GM18873 (cell line): ENCODE data around the gene FAS.
A peak's percentile ranks its signal among the peaks of the same experiment; 100 is the strongest.
"Not testable (repeated sequence)": the region's sequence is repeated elsewhere in the genome, so short reads cannot be mapped to it uniquely, and the experiment has no call there.

ENCODE experiments used
- ATAC-seq: cut with Tn5 transposase; IDR thresholded peaks from one replicate; pipeline ENCODE4 v1.9.1; 2021; ENCODE audit warnings: mild to moderate bottlenecking, moderate library complexity, moderate number of reproducible peaks; ENCODE audit not compliant: unreplicated experiment, low FRiP score

Gene FAS

DNA sequence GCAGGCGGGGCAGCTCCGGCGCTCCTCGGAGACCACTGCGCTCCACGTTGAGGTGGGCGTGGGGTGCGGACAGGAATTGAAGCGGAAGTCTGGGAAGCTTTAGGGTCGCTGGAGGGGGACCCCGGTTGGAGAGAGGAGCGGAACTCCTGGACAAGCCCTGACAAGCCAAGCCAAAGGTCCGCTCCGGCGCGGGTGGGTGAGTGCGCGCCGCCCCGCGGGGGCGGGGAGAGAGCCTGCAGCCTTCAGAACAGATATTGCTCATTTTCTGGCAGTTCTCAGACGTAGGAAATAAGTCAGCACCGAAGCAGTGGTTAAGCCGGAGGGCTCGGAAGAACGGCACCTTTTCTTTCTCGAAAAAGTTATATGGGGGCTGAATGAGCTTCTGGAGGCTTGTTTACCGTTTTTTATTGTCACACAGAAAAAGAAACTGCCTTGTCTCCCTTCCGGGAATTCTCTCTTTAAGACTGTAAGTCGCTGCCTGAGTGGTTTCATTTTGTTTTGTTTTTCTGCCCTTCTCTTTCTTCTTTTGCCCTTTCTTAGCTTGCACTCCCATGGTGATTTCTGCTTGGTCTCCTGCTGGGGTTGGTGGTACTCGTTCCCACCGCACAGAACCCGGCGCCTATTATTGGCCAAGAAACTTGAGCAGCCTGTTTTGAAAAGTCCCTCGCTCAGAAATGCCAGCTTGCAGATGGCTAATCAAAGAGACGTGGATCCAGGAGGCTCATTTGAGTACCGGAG is 732 bp downstream of the FAS start:
- peak; percentile 22 for ATAC-seq

DNA sequence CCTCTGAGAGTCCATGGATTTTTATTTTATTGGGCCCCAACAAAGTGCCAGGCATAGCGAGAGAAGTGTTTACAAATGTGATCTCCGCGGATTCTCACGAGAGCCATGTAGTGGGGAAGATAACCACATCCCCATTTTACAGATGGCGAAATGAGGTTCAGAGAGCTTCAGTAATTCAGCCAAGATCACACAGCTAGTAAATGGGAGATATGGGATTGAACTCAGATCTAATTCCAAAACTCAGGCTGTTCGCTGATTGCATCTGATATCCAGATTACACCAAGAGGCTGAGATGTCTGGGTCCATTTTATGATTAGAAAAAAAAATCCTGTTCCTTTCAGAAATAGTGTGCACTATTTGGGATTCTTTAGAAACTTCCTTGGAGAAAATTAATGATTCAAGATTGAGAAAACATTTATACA is 1.3 kb downstream of the FAS start:
- no peak for ATAC-seq

DNA sequence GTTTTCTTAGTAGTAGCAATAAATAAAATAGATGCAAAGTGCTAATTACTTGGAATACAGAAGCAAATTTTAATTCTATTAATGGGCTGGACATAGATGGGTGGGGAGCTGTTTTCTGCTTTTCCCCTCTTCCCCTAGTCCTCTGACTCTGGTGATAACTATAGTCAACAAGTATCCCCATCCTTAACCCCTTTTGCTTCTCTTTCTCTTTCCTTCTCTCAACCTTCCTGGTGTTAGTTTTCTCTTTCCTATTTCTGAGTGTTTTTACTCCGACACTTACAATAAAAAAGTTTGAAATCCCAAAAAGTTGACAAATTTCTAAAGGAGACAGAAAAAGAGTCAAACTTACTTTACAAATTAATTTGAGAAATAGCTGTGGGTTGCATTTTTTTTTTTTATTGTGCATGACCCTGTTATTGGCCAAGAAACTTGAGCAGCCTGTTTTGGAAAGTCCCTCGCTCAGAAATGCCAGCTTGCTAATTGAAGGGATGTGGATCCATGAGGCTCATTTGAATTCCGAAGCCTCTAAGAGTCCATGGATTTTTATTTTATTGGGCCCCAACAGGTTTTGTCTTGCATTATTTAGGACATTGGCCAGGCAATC is 2.4 kb downstream of the FAS start:
- ATAC-seq, result no peak

DNA sequence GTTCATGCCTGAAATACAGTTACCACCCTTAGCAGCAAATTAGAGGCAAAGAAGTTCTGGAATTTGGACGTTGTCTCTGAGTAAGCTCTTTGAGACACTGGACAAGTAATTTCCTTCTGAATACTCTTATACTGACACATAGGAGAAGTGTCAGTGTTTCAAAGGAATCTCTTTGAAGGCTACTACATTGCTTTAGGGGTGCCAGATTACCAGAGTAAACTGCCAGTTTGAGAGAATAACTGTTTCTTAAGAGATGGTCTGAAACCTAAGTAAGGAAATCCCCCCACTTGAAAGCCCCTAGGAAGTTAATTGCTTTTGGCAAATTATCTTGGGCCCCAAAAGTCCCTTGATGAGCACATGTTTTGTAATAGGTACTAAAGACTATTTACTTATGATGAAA is 3.4 kb downstream of the FAS start:
- ATAC-seq, result no peak

DNA sequence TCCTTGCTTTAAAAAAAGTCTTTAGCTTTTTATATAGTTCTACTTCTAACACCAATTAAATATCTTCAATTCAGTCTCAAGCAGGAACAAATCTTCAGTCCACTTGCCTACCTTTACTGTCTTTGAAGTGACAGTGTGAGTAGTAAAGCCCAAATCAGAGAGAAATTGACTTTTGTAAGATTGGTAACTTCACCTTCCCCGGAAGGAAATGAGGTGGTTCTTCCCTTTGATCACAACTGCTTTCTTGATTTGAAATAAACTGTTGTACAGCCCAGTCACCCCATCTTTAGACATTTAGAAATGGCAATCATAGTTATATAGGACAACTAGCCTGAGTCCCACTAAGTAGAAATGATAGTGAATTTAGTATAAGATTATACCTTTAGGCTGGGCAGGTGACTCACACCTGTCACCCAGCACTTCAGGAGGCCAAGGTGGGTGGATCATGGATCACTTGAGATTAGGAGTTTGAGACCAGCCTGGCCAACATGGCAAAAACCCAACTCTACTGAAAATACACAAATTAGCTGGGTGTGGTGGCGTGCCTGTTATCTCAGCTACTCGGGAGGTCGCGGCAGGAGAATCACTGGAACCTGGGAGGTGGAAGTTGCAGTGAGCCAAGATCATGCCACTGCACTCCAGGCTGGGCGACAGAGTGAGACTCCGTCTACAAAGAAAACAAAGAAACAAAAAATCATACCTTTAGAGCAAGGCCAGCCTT is 4.7 kb downstream of the FAS start:
- no peak for ATAC-seq

DNA sequence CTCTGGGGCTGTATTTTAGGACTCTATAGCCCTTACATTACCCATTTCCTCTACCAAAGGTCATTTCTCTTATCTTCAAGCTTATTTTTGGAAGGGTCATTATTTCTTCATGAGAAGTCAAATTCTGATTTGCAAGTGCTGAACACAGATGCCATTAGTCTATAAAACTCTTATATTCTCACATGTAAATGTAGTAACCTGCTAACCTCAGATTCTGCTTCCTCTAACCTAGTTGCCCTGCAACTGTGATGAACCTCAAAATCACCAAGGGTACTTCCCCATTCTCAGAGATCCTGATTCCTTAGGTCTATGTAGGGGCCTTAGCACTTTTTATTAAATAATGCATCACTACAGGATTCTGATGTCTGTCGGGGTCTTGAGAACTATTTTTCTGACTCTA is 6.3 kb downstream of the FAS start:
- no peak for ATAC-seq

DNA sequence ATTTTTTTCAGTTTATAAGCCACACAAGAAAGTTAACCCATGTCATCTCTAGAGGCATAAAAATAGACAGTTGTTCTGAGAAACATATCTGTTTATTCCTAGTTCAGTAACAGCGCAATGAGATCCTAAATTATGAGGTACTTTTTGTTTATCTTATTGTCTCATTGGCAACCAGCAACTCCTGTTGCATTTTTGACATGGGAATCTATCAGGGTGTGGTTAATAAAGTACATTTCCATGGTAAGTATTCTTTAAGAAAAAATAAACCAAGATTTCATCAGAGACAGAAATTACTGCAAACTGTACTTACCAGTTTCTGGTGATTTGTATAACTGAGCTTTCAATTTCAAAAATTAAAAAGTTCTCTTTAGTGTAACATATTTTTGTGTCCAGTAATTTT is 9.0 kb downstream of the FAS start:
- ATAC-seq, result no peak

DNA sequence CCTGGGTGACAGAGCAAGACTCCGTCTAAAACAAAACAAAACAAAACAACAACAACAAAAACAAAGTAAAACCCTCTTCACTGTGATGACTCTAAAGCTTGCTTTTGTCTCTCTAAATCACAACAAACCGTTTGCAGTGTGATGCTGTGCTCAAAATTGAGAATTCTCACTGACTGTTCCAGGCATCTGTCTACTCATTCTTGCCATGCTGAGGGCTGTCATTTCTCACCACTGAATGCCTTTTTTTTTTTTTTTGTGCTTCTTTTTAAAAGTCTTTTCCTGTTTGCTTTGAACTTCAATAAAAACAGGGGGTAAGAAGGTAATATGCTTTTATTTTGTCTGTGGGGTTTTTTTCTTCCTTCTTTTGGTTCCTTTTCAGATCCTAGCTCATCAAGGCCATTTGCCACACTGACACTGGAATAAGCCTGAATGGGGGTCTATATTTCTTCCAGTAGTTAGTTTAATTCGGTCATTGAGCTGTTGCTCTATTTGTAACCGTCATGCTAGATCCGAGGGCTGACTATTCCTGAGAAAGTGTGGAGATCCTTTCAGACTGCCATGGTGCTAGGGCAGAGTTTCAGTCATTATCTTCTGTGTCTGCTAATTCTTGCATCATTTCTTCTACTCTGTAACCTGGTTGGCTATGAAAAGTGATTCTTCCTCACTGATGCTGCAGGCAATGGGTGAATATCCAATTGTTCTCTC is 10.6 kb downstream of the FAS start:
- peak; percentile 35 for ATAC-seq

DNA sequence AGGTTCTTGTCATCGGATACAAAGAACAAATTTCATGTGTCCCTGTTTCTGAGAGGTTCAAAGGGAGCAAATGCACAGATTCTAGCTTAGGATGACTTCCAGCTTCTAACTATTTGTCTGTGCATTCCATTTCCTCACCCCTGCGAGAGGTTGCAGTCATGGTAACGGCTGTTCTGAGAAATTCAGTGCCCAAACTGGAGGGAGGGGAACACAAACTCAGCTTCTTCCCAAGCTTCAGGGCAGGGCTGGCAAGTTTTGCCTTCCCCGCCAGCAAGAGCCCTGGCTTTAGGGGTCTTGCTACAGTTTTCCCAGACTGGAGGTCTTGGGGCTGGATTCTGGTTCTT is 11.1 kb downstream of the FAS start:
- no peak for ATAC-seq

DNA sequence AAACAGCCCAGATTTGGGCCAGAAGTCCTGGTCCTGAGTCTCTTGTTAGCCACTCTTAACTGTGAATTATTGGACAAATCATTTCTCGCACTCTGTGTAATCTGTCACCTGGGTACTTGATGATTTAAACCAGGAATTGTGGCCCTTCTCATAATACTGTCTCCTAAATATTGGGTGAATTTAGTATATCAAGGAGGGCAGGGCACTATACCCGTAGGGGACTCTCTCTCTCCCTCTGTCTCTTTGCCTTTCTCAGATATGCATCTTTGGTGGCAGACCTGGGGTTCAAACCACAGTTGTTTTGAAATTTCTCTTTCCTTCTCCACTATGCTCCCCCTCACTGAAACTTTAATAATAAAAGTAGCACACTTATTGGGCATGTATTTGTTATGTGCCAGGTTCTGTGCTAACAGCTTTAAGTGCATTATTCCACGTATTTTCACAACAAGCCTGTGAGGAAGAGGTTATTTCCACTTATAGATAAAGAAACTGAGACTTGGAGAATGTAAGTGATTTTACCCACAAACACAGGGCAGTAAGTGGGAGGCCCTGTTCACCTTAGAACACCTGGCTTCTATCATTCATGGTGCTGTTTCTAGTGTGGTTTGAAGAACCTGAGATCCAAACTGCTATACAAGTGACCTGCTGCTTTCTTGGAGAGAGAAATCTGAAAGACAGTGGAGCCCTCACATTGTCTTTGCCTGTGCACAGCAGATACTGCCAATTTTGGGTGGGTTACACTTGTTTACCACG is 11.8 kb downstream of the FAS start:
- ATAC-seq, result no peak

DNA sequence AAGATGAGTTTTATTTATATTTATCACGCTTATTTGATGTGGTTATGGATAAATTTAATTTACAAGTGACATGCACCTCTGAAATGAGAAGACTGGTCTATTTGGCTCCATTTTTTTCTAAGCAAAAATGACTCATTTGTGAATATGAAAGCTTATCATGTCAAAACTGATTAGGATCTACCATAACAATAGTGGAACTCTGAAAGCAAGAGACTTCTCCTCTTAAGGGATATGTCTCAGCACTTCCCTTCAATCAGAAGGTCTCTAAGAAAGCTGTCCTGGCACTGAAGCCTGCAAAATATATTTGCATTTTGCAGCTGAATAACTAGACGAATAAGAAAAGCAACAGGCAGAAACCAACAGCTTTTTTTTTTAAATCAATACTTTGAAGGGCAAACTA is 12.7 kb downstream of the FAS start:
- no peak for ATAC-seq

DNA sequence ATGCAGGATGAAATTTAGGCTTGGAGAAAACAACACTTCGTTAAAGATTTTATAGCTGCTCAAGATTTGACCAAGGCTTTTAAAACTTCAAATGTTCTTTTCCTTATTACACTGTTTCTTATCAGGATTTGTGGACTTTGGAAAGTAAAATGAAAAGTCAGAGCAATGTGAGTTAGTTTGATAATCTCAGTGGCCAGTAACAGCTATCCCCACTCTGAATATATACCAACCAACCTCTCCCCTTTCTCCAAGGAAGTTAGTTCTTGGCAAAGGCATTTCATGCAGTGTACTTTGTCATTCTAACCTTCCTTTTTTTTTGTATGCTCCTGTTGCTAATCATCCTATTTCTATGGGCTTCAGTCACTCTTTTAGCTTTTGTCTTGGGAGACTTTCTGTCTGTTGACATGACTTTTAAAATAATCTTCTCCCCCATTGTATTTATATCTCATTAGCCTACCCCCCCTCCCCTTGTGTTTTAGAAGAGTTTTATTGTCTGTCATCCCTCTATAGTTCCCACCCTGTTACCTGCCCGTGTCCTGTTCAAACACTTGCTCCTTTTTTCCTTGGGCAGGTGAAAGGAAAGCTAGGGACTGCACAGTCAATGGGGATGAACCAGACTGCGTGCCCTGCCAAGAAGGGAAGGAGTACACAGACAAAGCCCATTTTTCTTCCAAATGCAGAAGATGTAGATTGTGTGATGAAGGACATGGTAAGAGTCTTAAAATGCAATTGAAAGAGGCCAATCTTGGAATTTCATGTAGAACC is 16.7 kb downstream of the FAS start:
- ATAC-seq, result no peak

DNA sequence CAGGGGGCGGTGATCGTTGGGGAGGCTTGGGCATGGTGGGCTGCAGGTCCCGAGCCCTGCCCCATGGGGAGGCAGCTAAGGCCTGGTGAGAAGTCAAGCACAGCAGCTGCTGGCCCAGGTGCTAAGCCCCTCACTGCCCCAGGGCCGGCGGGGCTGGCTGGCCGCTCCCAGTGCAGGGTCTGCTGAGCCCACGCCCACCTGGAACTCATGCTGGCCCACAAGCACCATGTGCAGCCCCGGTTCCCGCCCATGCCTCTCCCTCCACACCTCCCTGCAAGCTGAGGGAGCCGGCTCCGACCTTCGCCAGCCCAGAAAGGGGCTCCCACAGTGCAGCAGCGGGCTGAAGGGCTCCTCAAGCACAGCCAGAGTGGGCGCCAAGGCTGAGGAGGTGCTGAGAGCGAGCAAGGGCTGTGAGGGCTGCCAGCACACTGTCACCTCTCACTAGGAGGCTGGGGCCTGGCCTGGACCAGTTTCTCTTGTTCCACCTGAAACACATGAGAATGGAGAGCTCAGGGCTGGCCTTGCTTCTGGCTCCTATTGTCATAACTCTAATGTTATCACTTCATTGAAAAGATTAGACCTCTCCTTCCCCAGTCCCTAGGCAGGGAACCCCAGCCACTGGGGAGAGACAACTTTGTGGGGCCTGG is 28.2 kb downstream of the FAS start:
- not testable (repeated sequence) for ATAC-seq

DNA sequence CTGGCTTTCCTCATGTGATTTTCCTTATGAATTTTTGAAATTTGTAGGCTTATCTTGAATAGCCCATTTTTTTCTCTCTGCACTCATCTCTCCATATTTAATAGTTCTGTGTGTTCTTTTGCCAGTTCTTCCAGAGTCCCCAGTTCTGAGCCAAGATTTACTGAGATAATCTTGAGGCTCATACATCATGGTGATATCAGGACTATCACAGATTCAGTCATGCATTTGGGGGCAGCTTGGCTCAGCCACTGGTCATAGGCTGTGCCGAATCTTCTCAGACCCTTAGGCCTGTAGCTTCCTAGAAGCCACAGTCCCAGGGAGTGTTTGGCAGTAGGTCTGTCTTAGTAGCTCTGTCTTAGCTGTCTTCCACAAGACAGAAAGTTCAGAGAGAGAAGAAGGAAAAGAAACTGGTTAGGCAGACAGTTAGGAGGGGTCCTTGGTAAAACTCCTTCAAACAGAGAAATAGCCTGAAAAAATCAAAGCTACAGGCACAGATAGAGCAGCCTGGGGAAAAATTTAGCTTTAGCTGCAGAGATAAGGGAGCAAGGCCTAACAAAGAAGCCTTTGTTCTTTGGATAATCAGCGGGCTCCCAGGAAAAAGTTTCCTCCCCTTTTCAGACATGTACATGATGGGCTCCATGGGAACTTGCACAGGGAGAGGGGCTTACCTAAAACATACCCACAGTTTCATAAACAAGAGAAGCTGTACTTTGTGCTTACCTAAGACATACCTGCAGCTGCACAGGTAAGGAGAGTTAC is 29.1 kb downstream of the FAS start:
- ATAC-seq, result no peak

DNA sequence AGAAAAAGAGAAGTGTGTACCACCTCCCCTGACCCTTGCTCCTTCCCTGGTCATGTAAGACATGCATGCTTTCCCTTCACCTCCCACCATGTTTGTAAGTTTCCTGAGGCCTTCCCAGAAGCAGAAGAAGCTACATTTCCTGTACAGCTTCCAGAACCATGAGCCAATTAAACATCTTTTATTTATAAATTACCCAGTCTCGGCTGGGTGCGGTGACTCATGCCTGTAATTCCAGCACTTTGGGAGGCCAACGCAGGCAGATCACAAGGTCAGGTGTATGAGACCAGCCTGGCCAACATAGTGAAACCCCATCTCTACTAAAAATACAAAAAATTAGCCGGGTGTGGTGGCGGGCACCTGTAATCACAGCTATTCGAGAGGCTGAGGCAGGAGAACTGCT is 30.9 kb downstream of the FAS start:
- not testable (repeated sequence) for ATAC-seq

DNA sequence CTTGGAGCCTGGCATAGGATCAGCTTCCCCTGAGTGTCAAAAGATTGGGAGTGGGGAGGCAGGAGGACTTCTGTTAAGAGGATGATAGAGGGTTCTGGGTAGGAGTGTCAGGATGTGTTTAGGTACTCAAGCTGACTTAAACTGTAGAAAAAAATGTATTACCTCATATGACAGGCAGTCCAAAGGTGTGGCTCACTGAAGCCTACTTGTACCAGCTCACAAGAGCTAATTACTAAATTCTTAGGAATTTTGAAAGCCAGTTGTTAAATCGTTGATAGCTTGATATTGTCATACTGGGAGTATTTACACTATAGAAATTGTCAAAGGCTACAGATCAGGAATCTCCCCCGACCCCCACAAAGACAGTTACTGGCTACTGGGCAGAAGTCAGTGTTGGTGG is 32.1 kb downstream of the FAS start:
- no peak for ATAC-seq

DNA sequence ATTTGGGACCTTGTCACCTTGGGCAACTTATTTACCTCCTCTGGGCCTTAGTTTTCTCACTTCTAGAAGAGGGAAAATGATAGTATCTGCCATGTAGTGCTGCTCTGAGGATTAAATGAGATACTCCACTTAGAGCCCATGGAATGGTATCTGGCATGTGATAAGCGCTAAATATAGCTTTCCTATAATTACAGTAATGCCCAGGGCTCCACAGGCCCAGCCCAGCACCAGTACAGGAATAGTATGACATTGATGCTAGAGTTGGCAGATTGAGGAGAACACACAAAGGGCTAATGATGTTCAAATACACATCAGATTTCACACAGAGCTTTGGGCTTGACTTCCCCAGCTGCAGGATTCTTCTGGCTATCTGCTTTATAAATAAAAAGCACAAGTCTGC is 34.9 kb downstream of the FAS start:
- ATAC-seq, result no peak

DNA sequence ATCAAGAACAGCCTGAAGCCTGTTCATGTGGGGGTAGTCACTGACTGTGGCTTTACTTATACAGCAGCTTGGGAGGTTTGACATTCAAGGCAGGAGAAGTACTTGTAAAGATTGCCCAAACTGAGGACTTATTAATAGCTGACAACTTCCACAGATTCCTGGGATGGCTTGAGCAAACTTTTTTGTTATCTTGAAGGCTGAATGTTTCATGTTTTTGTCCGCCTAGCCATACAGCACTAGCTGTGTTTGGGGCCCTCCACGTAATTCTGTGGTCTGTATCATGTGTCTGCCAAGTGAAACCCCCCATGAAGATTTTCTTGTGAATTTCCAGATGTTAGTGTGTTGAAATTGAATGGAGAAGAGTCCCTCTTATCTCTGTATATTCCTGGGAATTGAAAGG is 38.6 kb downstream of the FAS start:
- ATAC-seq, result no peak
